Heart right ventricle (tissue), 16 donors: ENCODE measurements around the gene SH3GL3. TPM values are rescaled to one million over a fixed set of nuclear protein-coding genes. Genes with fewer than 3 reads are reported as not detected.

Experiments used
- ATAC-seq, 8 donors: fragments of 200-7000 bp; cut with Tn5 transposase; one replicate each; pipeline ENCODE4 v1.9.1; 2020; ENCODE audit warnings: mild to moderate bottlenecking in 8 of 8, moderate library complexity in 8 of 8, moderate number of reproducible peaks in 1 of 8
- DNase-seq, 2 donors: peaks; one replicate each; pipeline ENCODE4 v3.0.0-alpha.2; 2020
- H3K27ac ChIP-seq, 10 donors: fragments of 200-600 bp; sonication (generic) in 2 of 10; one replicate each; pipeline versions ENCODE4 v1.5.0 to v1.8.0; 2020 to 2022; ENCODE audit warnings: mild to moderate bottlenecking in 3 of 10
- H3K27me3 ChIP-seq, 7 donors: fragments of 200-600 bp; one replicate each; pipeline ENCODE4 v1.8.0; 2021 to 2022; ENCODE audit warnings: mild to moderate bottlenecking in 2 of 7
- H3K36me3 ChIP-seq, 9 donors: fragments of 200-600 bp; sonication (generic) in 1 of 9; one replicate each; pipeline versions ENCODE4 v1.5.0 to v1.8.0; 2020 to 2022; ENCODE audit warnings: mild to moderate bottlenecking in 2 of 9
- H3K4me1 ChIP-seq, 9 donors: fragments of 200-600 bp; sonication (generic) in 1 of 9; one replicate each; pipeline versions ENCODE4 v1.5.0 to v1.8.0; 2020 to 2022; ENCODE audit warnings: mild to moderate bottlenecking in 4 of 9
- H3K4me3 ChIP-seq, 10 donors: fragments of 200-600 bp; sonication (generic) in 2 of 10; one replicate each; pipeline versions ENCODE4 v1.5.0 to v1.8.0; 2020 to 2022; ENCODE audit warnings: mild to moderate bottlenecking in 7 of 10, moderate library complexity in 2 of 10
- H3K9me3 ChIP-seq, 11 donors: fragments of 200-600 bp in 10 of 11; sonication (generic) in 2 of 11; one replicate each; pipeline versions ENCODE4 v1.5.0 to v1.8.0; 2013 to 2022; ENCODE audit warnings: mild to moderate bottlenecking in 2 of 11, control low read depth in 1 of 11, moderate library complexity in 1 of 11
- WGBS, 2 donors: extraction: QIAGEN DNeasy Blood & Tissue Kit; methylation state at CpG; one replicate each; pipeline ENCODE4 v1.1.7; 2013; ENCODE audit warnings: inconsistent platforms in 1 of 2; 5-methylcytosine and 5-hydroxymethylcytosine counted together
- intact Hi-C, 10 donors: fragments of 100-400 bp; cut with DNase I; formaldehyde crosslinking; loops; one replicate each; pipeline versions ENCODE4 v1.11.1 to v1.14.2; 2022
- polyA plus RNA-seq, 2 donors: library from polyadenylated mRNA; stranded (reverse); fragments of 200-250 nt; gene quantifications; one replicate each; pipeline ENCODE4 v1.2.3, GENCODE V29; 2013
- total RNA-seq, 10 donors: library from RNA; stranded (reverse); fragmentation: NEBNext Ultra II Directional in 3 of 10; extraction: Animal tissue kit (Norgen Biotek cat#: 25700) in 3 of 10; gene quantifications; one replicate each; pipeline versions ENCODE4 v1.2.1 to v1.2.4, GENCODE V29; 2021 to 2023
- TF ChIP-seq, protein P1 (sequence below), 9 donors: fragments of 200-600 bp; sonication (generic) in 2 of 9; IDR thresholded peaks; one replicate each; pipeline versions ENCODE4 v1.5.0 to v1.8.0; 2021 to 2022; ENCODE audit warnings: antibody characterized with exemption in 9 of 9, mild to moderate bottlenecking in 5 of 9, moderate library complexity in 1 of 9
- donor health status: Arrhythmogenic right ventricular cardiomyopathy.
- donor health status: ischemic (EF 13 %, LVEDD 7.1; RV severe dilation, severe dysfunction).
- donor health status: healthy with polysubstance abuse.
- donor health status: DM: no; HTN: yes; CAD: no.
- donor health status: DM: no; HTN: no; CAD: no.
- donor health status: ischemic (EF 25% LVEDD 6.9; RV normal size, moderate dysfunction).
- donor health status: ischemic (EF 25% LVEDD 5.7; RV mildly dilated, moderate dysfunction).
- donor health status: healthy.
- donor health status: DM: yes; HTN: yes; CAD: no.
- donor health status: Ischemic cardiomyopathy.
- donor health status: ischemic (EF 35%, LVEDD 5.7; RV mildly dilated, moderate dysfunction).
- donor health status: nonischemic (EF 11% LVEDD 7.7; RV severe dilation, severe dysfunction).
- donor health status: DM: yes; HTN: yes; CAD: no.
- donor health status: PGD.
- donor health status: ischemic (EF 29% LVEDD 5.4; RV normal size, mild dysfunction).
- donor health status: nonischemic (EF 23%, LVEDD 6.1; RV moderate dilation, normal function).

The SH3GL3 gene
- total and polyA plus RNA-seq, 12 donors, result 0.13 to 0.17 TPM; not detected in 10

DNA sequence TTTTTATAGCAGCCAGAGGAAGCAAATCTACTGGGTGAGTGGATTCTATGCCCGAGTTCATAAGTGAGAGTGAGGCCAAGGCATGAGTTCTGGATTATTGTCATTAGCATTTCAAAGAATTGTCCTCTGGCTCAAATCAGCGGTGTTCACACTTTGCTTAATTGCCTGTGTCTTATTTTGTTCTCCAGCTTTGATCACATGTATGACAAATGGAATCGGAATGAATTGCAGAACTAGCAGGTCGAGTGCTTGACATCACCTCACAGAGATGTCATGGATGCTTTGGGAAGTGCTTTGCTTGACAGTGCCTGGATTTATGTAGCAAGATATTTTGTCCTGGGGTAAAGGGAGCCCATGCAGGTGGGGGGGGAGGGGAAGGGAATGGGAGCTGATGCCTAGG lies 68.0 kb downstream of the SH3GL3 start:
- WGBS, 2 donors, result 60 to 62% methylated on average over 4 of the region's 4 CpGs
- intact Hi-C loops, result no loop called here
- Histone ChIP-seq H3K27me3 (peaks cover 0 to 11% (median 0%) of the 10 kb centered on the region in 7 donors), H3K36me3 (no peaks in the 10 kb centered on the region), H3K4me3 (no peak overlapping the region), H3K27ac (no peak overlapping the region), H3K4me1 (no peaks in the 10 kb centered on the region), H3K9me3 (peaks cover 0 to 4% (median 0%) of the 10 kb centered on the region in 11 donors)
- no peak for ATAC-seq
- TF ChIP-seq, protein P1, sequence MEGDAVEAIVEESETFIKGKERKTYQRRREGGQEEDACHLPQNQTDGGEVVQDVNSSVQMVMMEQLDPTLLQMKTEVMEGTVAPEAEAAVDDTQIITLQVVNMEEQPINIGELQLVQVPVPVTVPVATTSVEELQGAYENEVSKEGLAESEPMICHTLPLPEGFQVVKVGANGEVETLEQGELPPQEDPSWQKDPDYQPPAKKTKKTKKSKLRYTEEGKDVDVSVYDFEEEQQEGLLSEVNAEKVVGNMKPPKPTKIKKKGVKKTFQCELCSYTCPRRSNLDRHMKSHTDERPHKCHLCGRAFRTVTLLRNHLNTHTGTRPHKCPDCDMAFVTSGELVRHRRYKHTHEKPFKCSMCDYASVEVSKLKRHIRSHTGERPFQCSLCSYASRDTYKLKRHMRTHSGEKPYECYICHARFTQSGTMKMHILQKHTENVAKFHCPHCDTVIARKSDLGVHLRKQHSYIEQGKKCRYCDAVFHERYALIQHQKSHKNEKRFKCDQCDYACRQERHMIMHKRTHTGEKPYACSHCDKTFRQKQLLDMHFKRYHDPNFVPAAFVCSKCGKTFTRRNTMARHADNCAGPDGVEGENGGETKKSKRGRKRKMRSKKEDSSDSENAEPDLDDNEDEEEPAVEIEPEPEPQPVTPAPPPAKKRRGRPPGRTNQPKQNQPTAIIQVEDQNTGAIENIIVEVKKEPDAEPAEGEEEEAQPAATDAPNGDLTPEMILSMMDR (IDR thresholded peaks at IDR 0.05), result no peak
- no peak for DNase-seq

DNA sequence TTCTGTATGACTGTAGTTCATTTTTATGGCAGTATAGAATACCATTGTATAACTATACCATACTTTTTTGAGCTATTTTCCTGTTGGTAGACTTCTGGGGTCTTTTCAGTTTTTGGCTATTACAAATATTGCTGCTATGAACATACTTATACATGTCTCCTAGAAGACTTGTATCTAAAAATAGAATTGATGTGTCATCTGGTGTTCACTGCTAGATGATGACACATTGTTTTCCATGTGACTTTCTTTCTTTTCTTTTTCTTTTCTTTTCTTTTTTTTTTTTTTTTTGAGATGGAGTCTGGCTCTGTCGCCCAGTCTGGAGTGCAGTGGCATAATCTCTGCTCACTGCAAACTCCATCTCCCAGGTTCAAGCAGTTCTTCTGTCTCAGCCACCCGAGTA lies 69.8 kb downstream of the SH3GL3 start:
- TF ChIP-seq, protein P1 (IDR thresholded peaks at IDR 0.05), result no peak
- H3K27me3 ChIP-seq, result peaks cover 0 to 24% (median 0%) of the 10 kb centered on the region in 7 donors

DNA sequence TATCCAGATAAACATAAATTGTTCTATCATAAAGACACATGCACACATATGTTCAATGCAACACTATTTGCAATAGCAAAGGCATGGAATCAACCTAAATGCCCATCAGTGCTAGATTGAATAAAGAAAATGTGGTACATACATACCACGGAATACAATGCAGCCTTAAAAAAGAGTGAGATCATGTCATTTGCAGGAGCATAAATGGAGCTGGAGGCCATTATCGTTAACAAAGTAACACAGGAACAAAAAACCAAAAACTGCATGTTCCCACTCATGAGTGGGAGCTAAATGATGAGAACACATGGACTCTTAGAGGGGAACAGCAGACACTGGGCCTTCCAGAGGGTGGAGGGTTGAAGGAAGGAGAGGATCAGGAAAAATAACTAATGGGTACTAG lies 79.2 kb downstream of the SH3GL3 start:
- TF ChIP-seq, protein P1 (IDR thresholded peaks at IDR 0.05), result no peak
- ATAC-seq, result no peak

More for the DNA sequence above, 69.8 kb downstream of the SH3GL3 start:
- ATAC-seq (no peak), DNase-seq (no peak)
- WGBS, 2 donors, result 90 to 95% methylated on average over 2 of the region's 2 CpGs
- no peaks in the 10 kb centered on the region for H3K36me3 ChIP-seq
- H3K4me3 ChIP-seq, result no peak overlapping the region
- no peaks in the 10 kb centered on the region for H3K4me1 ChIP-seq
- peaks cover 0 to 4% (median 0%) of the 10 kb centered on the region in 11 donors for H3K9me3 ChIP-seq
- no peak overlapping the region for H3K27ac ChIP-seq
- intact Hi-C loops, result no loop called here

DNA sequence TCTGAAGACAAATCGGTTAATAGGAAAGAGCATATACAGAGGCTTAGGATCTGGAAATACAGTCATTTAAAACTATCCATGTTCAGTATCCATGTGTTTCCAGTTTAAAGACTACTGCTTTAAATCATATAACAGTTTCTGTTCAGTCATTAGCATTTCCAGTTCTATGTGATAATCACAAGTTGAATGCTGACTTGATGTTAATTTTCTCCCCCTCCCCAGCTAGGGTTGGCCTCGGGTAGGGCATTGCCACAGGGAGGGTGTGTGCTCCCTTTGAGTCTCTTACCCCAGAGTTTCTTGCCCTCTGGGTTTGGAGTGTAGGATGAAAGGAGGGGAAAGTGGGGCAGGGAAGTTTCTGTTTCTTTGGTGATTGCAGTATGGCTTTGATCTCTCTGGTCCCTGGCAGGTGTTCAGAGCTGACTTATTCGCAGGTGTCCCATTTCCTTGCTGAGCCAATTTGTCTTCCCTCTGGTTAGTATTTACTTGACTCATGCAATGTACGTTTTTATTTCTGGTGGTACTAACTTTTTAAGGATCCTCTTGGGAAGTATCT lies 86.3 kb downstream of the SH3GL3 start:
- Histone ChIP-seq H3K36me3 (no peaks in the 10 kb centered on the region), H3K4me3 (no peak overlapping the region), H3K9me3 (peaks cover 0 to 12% (median 6%) of the 10 kb centered on the region in 11 donors), H3K4me1 (no peaks in the 10 kb centered on the region), H3K27me3 (peaks cover 0 to 3% (median 0%) of the 10 kb centered on the region in 7 donors), H3K27ac (no peak overlapping the region)
- 74 to 82% methylated on average over 4 of the region's 4 CpGs for WGBS, 2 donors
- intact Hi-C loops, result loop anchor here in 1 of 10 donors (10.0 kb wide), 1 partner anchor 269 kb away; no protein-coding TSS in a partner anchor
- TF ChIP-seq, protein P1 (IDR thresholded peaks at IDR 0.05), result no peak
- ATAC-seq (no peak), DNase-seq (no peak)

More for the DNA sequence above, 79.2 kb downstream of the SH3GL3 start:
- DNase-seq, result no peak
- H3K36me3 ChIP-seq, result no peaks in the 10 kb centered on the region
- H3K4me3 ChIP-seq, result no peak overlapping the region
- peaks cover 0 to 37% (median 18%) of the 10 kb centered on the region in 11 donors for H3K9me3 ChIP-seq
- no peak overlapping the region for H3K27ac ChIP-seq
- intact Hi-C loops, result no loop called here
- 77 to 91% methylated on average over 2 of the region's 2 CpGs for WGBS, 2 donors
- H3K27me3 ChIP-seq, result peaks cover 0 to 9% (median 0%) of the 10 kb centered on the region in 7 donors
- H3K4me1 ChIP-seq, result no peaks in the 10 kb centered on the region
